Measurements from ENCODE around the gene APH1B.

DNA sequence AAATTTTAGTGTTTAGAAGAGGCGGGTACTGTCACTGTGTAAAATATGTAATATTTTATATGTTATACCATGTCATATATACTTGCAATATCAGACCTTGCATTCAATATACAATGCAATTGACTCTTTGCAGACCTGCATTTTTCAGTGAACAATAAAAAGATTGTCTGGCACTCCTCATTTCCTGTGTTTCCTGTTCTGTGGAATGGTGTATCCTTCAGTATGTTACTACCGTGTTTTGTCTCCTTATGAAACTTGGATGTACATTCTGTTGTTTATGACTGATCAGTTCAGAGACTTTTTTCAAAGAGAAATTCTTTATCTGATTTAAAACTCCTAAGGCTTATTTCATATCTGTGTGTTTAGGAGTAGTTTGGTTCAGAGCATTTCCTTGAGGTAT lies 31.5 kb downstream of the APH1B start:
- TF ChIP-seq, protein P1, sequence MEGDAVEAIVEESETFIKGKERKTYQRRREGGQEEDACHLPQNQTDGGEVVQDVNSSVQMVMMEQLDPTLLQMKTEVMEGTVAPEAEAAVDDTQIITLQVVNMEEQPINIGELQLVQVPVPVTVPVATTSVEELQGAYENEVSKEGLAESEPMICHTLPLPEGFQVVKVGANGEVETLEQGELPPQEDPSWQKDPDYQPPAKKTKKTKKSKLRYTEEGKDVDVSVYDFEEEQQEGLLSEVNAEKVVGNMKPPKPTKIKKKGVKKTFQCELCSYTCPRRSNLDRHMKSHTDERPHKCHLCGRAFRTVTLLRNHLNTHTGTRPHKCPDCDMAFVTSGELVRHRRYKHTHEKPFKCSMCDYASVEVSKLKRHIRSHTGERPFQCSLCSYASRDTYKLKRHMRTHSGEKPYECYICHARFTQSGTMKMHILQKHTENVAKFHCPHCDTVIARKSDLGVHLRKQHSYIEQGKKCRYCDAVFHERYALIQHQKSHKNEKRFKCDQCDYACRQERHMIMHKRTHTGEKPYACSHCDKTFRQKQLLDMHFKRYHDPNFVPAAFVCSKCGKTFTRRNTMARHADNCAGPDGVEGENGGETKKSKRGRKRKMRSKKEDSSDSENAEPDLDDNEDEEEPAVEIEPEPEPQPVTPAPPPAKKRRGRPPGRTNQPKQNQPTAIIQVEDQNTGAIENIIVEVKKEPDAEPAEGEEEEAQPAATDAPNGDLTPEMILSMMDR (conservative IDR thresholded peaks at IDR 0.05): no peak
- TF ChIP-seq EZH2 (IDR thresholded peaks at IDR 0.05; ENCODE audit: low read depth): no peak
